GM12878 (cell line): Measurements from ENCODE around the gene AP3D1.

Source experiments
- CBFB ChIP-seq: IDR thresholded peaks from 2 replicates; pipeline ENCODE4 v1.6.1; 2016; ENCODE audit warnings: antibody characterized with exemption, low read depth
- FOXM1 ChIP-seq: IDR thresholded peaks from 2 replicates; pipeline ENCODE4 v1.6.1; 2012; ENCODE audit warnings: low read depth, mild to moderate bottlenecking, inconsistent platforms, low read length, moderate library complexity
- TAF1 ChIP-seq: IDR thresholded peaks from 2 replicates; pipeline ENCODE4 v1.6.1; 2011; ENCODE audit warnings: mild to moderate bottlenecking, low read depth, low read length, borderline replicate concordance

DNA sequence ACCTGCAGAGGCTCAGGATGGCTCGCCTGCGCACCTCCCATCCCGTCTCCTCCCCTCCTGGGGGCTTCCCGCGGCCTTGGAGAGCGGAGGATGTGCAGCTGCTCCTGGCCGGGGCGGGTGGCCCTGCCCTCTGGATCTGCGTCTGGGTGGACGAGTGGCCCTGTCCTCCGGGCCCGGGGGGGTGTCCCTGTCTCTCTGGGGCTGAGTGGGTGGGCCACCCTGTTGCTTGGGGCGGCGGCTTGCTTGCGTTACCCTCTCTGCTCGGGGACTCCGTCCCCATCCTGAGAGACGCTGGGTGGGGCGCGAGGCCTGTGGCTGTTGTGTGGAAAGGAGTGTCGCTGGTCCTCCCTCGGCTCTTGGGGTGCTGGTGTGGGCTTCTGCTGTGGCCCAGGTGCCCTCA is 47.0 kb upstream of the AP3D1 start:
- TF ChIP-seq FOXM1 (no peak), TAF1 (no peak), CBFB (no peak)
